Heart left ventricle (tissue), 16 donors: ENCODE data around the gene SLC25A29. TPM values are rescaled to one million over a fixed set of nuclear protein-coding genes. Genes with fewer than 3 reads are reported as not detected.
"Not testable (repeated sequence)": the region's sequence is repeated elsewhere in the genome, so short reads cannot be mapped to it uniquely, and the experiment has no call there.

Source experiments
- ATAC-seq, 4 donors: fragments of 200-7000 bp; cut with Tn5 transposase; one replicate each; pipeline ENCODE4 v1.9.1; 2020 to 2022; ENCODE audit warnings: moderate library complexity in 4 of 4, mild to moderate bottlenecking in 3 of 4, moderate number of reproducible peaks in 1 of 4
- DNase-seq, 5 donors: peaks; one replicate each; pipeline ENCODE4 v3.0.0-alpha.2; 2020
- H3K27ac ChIP-seq, 12 donors: fragments of 200-600 bp; sonication (generic) in 4 of 12; one replicate each; pipeline versions ENCODE4 v1.5.0 to v1.8.0; 2016 to 2022; ENCODE audit warnings: mild to moderate bottlenecking in 2 of 12
- H3K27me3 ChIP-seq, 9 donors: fragments of 200-600 bp; sonication (generic) in 2 of 9; one replicate each; pipeline versions ENCODE4 v1.5.1 to v1.8.0; 2016 to 2022; ENCODE audit warnings: mild to moderate bottlenecking in 3 of 9
- H3K36me3 ChIP-seq, 9 donors: fragments of 200-600 bp; sonication (generic) in 2 of 9; one replicate each; pipeline versions ENCODE4 v1.5.0 to v1.8.0; 2018 to 2022; ENCODE audit warnings: mild to moderate bottlenecking in 2 of 9
- H3K4me1 ChIP-seq, 12 donors: fragments of 200-600 bp; sonication (generic) in 4 of 12; one replicate each; pipeline versions ENCODE4 v1.5.0 to v1.8.0; 2016 to 2022; ENCODE audit warnings: mild to moderate bottlenecking in 3 of 12
- H3K4me3 ChIP-seq, 12 donors: fragments of 200-600 bp; sonication (generic) in 4 of 12; one replicate each; pipeline versions ENCODE4 v1.5.0 to v1.8.0; 2017 to 2022; ENCODE audit warnings: mild to moderate bottlenecking in 9 of 12, moderate library complexity in 4 of 12
- H3K9me3 ChIP-seq, 12 donors: fragments of 200-600 bp; sonication (generic) in 4 of 12; one replicate each; pipeline versions ENCODE4 v1.5.0 to v1.8.0; 2016 to 2022; ENCODE audit warnings: mild to moderate bottlenecking in 1 of 12
- CTCF ChIP-seq, 12 donors: fragments of 200-600 bp; sonication (generic) in 4 of 12; IDR thresholded peaks; one replicate each; pipeline versions ENCODE4 v1.5.0 to v1.8.0; 2018 to 2022; ENCODE audit warnings: antibody characterized with exemption in 12 of 12, mild to moderate bottlenecking in 5 of 12
- POLR2A ChIP-seq, 2 donors: fragments of 450-650 bp; IDR thresholded peaks; one replicate each; pipeline ENCODE4 v1.6.1; 2017; ENCODE audit warnings: antibody characterized with exemption in 2 of 2, mild to moderate bottlenecking in 2 of 2, moderate library complexity in 2 of 2
- WGBS, 4 donors: extraction: QIAGEN DNeasy Blood & Tissue Kit in 2 of 4; methylation state at CpG; one replicate each; pipeline versions ENCODE4 v1.1.5 to v1.1.7; 2013 to 2018; 5-methylcytosine and 5-hydroxymethylcytosine counted together
- intact Hi-C, 10 donors: fragments of 100-400 bp; cut with DNase I; formaldehyde crosslinking; loops; one replicate each; pipeline versions ENCODE4 v1.11.1 to v1.14.2; 2022
- polyA plus RNA-seq, 2 donors: library from polyadenylated mRNA; stranded (reverse); fragments of 200-250 nt; gene quantifications; one replicate each; pipeline ENCODE4 v1.2.3, GENCODE V29; 2013
- total RNA-seq, 9 donors: library from RNA; depleted of rRNA in 2 of 9; stranded (reverse); fragments of >200 nt in 2 of 9; fragmentation: NEBNext Ultra II Directional in 3 of 9; extraction: Animal tissue kit (Norgen Biotek cat#: 25700) in 3 of 9; gene quantifications; one replicate each; pipeline versions ENCODE4 v1.1.0 to v1.2.4, GENCODE V29; 2016 to 2023
- donor health status: ischemic (EF 13 %, LVEDD 7.1; RV severe dilation, severe dysfunction).
- donor health status: healthy with polysubstance abuse.
- donor health status: DM: no; HTN: yes; CAD: no.
- donor health status: DM: no; HTN: no; CAD: no.
- donor health status: ischemic (EF 25% LVEDD 6.9; RV normal size, moderate dysfunction).
- donor health status: ischemic (EF 25% LVEDD 5.7; RV mildly dilated, moderate dysfunction).
- donor health status: healthy.
- donor health status: DM: yes; HTN: yes; CAD: no.
- donor health status: ischemic (EF 35%, LVEDD 5.7; RV mildly dilated, moderate dysfunction).
- donor health status: nonischemic (EF 11% LVEDD 7.7; RV severe dilation, severe dysfunction).
- donor health status: DM: yes; HTN: yes; CAD: no.
- donor health status: PGD.
- donor health status: ischemic (EF 29% LVEDD 5.4; RV normal size, mild dysfunction).
- donor health status: nonischemic (EF 23%, LVEDD 6.1; RV moderate dilation, normal function).

SLC25A29 gene
- total and polyA plus RNA-seq, 11 donors: 10.2 to 34.2 (median 21.7) TPM

DNA sequence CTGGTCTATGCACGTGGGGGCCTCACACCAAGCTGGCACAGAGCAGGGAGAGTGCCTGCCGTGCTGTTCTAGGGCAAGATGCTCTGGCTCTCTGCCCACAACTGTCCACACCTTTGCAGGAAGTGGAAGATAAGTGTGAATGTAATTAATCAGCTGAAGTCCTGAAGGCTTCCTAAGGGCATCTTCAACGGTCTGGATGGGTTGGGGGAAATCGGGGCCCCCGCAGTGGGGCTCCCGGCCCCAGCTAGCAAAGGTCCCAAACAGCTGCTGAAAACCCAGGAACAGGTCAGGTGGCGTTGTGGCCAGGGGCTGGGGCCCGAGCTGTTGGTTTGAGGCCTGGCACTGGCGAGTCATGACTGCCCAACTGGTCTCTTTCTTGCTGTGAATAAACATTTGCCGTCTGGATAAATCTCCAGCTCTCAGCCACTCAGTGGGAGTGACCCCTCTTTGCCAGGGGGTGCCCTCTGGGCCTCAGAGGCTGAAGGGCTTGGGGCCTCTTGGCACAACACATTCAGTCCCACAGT lies 6.7 kb upstream of the SLC25A29 start:
- Histone ChIP-seq H3K4me3 (no peak overlapping the region), H3K27me3 (no peaks in the 10 kb centered on the region), H3K9me3 (no peaks in the 10 kb centered on the region), H3K36me3 (no peaks in the 10 kb centered on the region), H3K27ac (no peak overlapping the region), H3K4me1 (peaks cover 0 to 38% (median 14%) of the 10 kb centered on the region in 12 donors)
- no peak for ATAC-seq
- intact Hi-C loops: no loop called here
- peak in 1 of 5 donors; percentile 31 for DNase-seq
- TF ChIP-seq CTCF (IDR thresholded peaks at IDR 0.05): no peak
- no peak for TF ChIP-seq POLR2A (IDR thresholded peaks at IDR 0.05)
- WGBS, 4 donors: 37 to 48% (median 46%) methylated on average over 9 to 10 of the region's 10 CpGs

- WGBS, 4 donors: 35 to 53% (median 41%) methylated on average over 17 to 18 of the region's 18 CpGs
- H3K9me3 ChIP-seq, H3K27ac ChIP-seq, DNase-seq, intact Hi-C loops, H3K27me3 ChIP-seq, H3K36me3 ChIP-seq, ATAC-seq, H3K4me3 ChIP-seq: not testable (repeated sequence)
- peaks cover 0 to 41% (median 20%) of the 10 kb centered on the region in 12 donors for H3K4me1 ChIP-seq
These were observed 6.0 kb upstream of the SLC25A29 start for GRCh38 chr14:100312110-100312876.

GRCh38 chr14:100309028-100309737 lies 2.9 kb upstream of the SLC25A29 start:
- intact Hi-C loops: loop anchor here in 8 of 10 donors (5.0 kb wide), 3 partner anchors 63 to 68 kb away; partner anchors contain the start of gene WDR25 (in 5 of the 8)
- H3K27me3 ChIP-seq: no peaks in the 10 kb centered on the region
- no peaks in the 10 kb centered on the region for H3K9me3 ChIP-seq
- H3K36me3 ChIP-seq: no peaks in the 10 kb centered on the region
- H3K27ac ChIP-seq: peak overlapping the region in 10 of 12 donors; percentile 22 to 93 (median 55)
- WGBS, 4 donors: 57 to 75% (median 62%) methylated on average over 8 of the region's 8 CpGs
- TF ChIP-seq CTCF (IDR thresholded peaks at IDR 0.05): no peak
- peak in 1 of 2 donors; percentile 47 for TF ChIP-seq POLR2A (IDR thresholded peaks at IDR 0.05)
- no peak overlapping the region for H3K4me3 ChIP-seq
- ATAC-seq (peak in 1 of 4 donors; percentile 54), DNase-seq (no peak)
- peaks cover 0 to 65% (median 33%) of the 10 kb centered on the region in 12 donors for H3K4me1 ChIP-seq

DNA sequence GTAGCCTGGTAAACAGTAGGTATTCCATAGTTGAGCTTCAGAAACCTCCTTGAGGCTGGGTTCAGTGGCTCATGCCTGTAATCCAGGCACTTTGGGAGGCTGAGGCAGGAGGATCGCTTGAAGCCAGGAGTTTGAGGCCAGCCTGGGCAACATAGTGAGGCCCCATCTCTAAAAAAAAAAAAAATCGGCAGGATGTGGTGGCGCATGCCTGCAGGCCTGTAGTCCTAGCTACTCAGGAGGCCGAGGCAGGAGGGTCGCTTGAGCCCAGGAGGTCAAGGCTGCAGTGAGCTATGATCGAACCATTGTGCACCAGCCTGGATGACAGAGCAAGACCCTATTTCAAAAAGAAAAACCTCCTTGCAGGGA lies 2.2 kb upstream of the SLC25A29 start:
- not testable (repeated sequence) for H3K4me3 ChIP-seq, H3K27me3 ChIP-seq, DNase-seq, ATAC-seq, H3K36me3 ChIP-seq, H3K9me3 ChIP-seq
- intact Hi-C loops: loop anchor here in 8 of 10 donors (5.0 kb wide), 3 partner anchors 64 to 69 kb away; partner anchors contain the start of gene WDR25 (in 5 of the 8)
- WGBS, 4 donors: 82 to 89% (median 87%) methylated on average over 6 of the region's 6 CpGs
- Histone ChIP-seq H3K27ac (peak overlapping the region in 6 of 12 donors; percentile 45 to 93 (median 56)), H3K4me1 (peaks cover 0 to 67% (median 33%) of the 10 kb centered on the region in 12 donors)
